Tongue (tissue), 2 donors: ENCODE results near the gene NAT10. TPM values are rescaled to one million over a fixed set of nuclear protein-coding genes. Genes with fewer than 3 reads are reported as not detected.

Experiments used
- DNase-seq: peaks from one replicate; pipeline ENCODE4 v3.0.0-alpha.2; 2015
- total RNA-seq: library from RNA; depleted of rRNA; stranded (reverse); fragments of >200 nt; gene quantifications from one replicate; pipeline ENCODE4 v1.2.3, GENCODE V29; 2014

Gene NAT10
- total RNA-seq, 1 donor from 2014 or later, result 23.0 TPM

DNA sequence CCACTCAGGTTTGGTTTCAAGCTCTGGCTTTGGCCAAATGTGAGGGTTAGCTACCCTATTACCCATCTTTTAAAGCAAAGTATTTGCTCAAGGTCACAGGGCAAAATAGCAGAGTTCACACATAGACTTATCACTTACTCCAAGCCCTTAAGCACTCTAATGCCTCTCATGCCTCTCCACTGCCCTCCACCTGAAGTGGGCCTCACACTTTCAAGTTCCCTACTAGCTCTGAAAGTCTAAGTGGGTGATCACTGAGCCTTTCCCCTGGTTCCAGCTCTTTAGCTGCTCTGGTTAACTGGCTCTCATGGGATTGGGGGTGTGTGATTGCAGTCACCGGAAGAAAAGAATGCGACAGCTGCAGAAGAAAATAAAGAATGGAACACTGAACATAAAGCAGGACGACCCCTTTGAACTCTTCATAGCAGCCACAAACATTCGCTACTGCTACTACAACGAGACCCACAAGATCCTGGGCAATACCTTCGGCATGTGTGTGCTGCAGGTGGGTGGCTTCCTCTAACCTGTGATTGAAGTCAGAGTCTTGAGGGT is 6.4 kb downstream of the NAT10 start:
- no peak for DNase-seq

- no peak for DNase-seq
These were observed 8.6 kb downstream of the NAT10 start for GRCh38 chr11:34114014-34114413.

GRCh38 chr11:34114471-34114870 is 9.0 kb downstream of the NAT10 start:
- DNase-seq, result no peak

DNA sequence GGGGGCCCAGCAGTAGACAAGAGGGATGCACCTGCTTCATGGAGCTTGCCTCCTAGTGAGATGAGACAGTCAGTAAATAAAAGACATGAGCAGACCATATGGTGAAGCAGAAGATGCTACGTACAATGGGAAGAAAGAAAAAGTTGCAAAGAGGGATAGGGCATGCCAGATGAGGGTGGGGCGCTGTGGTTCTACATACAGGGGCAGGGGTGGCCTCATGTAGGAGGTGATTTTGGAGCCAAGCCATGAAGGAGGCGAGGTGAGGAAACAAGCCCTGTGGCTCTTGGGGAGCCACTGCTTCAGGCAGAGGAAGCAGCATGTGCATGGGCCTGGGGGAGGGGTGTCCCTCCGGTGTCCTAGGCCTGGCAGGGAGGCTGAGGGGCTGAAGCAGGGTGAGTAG is 15.2 kb downstream of the NAT10 start:
- DNase-seq, result no peak

- DNase-seq, result no peak
These were observed 19.6 kb downstream of the NAT10 start for GRCh38 chr11:34124885-34125668.

GRCh38 chr11:34126959-34127848 is 21.8 kb downstream of the NAT10 start:
- DNase-seq, result no peak

GRCh38 chr11:34128824-34129223 is 23.4 kb downstream of the NAT10 start:
- no peak for DNase-seq

DNA sequence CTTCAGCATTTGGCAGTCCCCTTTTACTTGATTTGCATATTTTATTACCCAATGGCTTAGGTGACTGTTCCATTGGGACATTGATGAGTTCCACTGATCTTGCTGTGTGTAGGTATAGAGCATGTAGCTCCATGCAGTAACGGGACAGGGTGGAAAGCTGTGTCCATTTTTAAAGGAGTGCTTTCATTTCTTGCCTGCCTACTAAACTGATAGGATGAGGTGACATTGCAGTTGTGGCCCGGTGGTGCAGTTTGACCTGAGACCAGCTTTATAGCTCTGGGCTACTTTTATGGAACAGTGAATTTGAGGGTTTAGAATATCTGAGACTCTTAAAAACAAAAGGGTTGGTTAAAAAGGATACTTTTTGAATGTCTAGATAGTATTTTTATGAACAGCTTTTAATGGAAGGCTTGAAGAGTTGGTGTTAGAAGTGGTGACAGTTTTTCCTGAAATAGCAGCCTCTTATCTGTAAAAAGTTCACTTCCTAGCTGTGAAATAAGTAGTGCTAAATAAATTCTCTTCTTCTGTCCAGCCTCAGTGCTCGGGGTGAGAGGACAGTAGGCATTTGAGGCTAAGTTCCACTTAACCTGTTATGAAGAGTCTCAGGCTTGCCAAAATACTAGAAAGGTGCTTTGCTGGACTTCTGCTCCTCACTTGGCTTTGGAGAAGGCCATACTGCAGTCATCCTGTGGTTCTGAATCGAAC is 27.0 kb downstream of the NAT10 start:
- no peak for DNase-seq

DNA sequence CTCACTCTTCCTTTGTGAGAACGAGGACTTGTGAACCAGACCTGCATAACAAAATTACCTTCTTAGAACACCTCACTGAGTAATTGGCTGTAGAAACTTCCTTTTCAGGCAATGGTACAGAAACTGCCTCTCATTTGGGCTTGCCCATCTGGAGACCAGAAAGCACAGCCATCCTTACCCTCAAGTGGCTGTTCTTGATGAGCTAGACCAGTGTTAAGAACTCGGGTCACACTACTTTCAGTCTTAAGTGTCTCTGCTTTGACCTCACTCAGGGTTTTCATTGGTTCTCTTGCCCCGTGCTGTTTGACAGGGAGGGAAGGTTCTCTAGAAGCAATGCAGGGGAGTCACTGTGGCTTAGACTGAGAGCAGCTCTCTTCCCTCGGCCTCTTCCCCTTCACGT is 29.3 kb downstream of the NAT10 start:
- DNase-seq, result no peak

GRCh38 chr11:34135439-34135838 is 30.0 kb downstream of the NAT10 start:
- no peak for DNase-seq

GRCh38 chr11:34136420-34136819 is 31.0 kb downstream of the NAT10 start:
- no peak for DNase-seq

DNA sequence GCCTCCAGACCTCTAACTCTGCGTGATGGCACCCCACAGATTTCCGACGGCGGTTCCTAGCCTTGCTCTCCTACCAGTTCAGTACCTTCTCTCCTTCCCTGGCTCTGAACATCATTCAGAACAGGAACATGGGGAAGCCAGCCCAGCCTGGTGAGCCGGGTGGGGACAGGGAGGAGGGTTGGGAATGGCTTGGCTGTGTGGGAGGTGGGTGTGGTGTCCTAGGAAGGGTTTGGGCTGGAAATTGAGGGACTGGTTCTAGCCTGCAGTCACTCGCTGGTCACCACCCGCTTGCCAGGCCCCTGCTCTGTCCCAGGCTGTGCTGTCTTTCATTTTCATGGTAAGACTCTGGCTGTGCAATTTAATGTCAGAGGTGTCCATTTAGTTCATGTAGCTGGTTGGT is 33.9 kb downstream of the NAT10 start:
- DNase-seq, result no peak

DNA sequence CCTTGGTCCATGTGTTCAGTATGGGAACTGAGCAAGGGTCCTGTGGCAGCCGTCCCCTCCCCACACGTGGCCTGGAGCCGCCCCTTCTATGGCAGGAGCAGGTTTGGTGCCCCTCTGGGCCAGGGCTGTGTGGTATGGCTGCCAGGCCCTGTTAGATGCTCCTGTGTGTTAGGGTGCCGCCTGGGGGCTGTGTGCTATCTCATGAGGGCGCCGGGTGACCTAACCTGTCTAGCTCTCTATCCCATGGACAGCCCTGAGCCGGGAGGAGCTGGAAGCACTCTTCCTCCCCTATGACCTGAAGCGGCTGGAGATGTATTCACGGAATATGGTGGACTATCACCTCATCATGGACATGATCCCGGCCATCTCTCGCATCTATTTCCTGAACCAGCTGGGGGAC is 34.7 kb downstream of the NAT10 start:
- no peak for DNase-seq

DNA sequence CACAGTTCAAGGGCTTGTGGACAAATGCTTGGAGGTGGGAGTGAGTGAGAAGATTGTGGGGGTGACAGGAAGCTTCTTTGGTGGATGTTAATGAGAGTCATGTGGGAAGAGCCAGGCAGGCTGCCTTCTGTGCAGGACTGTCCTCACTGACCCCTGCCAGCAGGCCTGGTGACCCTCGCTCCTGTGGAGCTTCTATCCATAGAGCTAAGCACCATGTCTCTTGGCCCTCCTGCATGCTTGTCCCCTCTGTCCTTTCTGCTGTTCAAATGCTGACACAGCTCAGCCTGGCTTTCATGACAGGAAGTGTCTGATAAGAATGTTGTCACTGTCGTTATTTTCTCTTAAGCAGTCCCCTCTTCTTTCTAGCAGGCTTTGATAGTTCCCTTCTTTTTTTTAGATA is 37.6 kb downstream of the NAT10 start:
- no peak for DNase-seq

- DNase-seq, result no peak
These were observed 39.6 kb downstream of the NAT10 start for GRCh38 chr11:34145073-34145472.

DNA sequence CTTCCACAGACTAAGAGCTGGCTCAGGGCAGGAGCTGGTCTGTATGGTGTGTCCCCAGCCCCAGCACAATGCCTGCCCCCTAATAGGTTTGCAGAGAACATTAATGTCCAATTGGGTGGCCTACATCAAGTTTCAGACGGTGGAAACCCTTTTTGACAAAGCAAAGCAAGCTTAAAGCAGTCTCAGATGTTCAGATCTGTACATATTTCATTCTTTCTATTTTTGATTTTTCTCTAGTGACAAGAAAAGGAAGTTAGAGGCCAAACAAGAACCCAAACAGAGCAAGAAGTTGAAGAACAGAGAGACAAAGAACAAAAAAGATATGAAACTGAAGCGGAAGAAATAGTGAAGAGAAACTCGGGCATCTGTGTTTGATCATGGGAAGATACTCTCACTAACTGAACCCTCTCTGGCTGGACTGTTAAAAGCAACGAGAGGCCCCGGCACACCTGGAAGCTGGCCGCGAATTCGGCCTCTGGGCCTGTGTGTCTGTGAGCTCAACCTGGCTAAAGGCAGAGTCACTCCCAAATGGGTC is 40.5 kb downstream of the NAT10 start:
- DNase-seq, result no peak

DNA sequence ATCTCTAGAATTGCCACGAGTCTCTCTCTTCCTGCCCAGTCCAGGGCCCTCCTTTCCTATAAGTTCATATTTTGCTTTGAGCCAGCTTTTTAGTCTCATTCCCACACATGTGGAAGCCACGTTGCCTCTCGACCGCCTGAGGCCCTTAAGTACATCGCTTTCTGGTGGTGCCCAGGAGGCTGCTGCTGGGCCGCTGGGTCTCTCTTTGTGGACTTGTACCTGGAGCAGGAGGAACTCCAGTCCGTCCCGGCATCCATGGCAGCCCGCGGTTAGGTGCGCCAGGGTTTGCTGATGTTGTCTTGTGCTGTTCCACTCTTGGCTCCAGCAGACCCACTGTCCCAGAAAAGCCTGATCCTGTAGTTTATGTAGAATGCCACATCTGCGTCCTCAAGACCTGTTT is 41.0 kb downstream of the NAT10 start:
- DNase-seq, result no peak

- DNase-seq, result no peak
These were observed 41.4 kb downstream of the NAT10 start for GRCh38 chr11:34146866-34147265.

- no peak for DNase-seq
These were observed 42.2 kb downstream of the NAT10 start for GRCh38 chr11:34147581-34147980.

DNA sequence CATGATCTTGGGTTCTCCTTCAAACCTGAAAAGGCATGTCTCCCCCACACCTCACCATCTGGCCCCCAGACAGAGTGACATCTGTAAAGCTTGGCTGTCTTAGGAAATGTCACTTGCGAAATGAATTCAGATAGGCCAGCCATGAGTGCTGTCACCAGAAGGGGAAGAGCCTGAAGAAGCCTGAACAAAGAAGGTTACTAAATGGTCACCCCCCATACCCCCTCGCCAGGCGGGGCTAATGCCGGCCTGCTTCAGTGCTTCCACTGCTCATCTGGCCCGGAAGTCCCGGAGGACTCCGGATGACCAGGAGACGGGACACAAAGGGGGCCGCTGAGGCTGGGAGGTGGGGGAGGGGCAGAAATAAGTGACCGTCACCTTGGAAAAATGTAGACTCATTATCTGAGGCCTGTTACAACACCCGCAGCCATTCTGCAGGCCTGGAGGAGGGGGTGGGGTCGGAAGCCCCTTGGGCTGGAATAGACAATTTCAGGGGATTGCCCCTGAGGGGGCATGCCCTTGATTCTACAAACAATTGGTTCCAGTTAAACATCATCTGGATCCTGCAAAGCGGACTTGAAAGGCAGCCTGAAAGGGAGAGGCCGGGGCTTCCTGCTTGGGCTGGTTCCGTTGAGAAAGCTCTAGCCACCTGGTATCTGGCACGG is 43.2 kb downstream of the NAT10 start:
- DNase-seq, result no peak

DNA sequence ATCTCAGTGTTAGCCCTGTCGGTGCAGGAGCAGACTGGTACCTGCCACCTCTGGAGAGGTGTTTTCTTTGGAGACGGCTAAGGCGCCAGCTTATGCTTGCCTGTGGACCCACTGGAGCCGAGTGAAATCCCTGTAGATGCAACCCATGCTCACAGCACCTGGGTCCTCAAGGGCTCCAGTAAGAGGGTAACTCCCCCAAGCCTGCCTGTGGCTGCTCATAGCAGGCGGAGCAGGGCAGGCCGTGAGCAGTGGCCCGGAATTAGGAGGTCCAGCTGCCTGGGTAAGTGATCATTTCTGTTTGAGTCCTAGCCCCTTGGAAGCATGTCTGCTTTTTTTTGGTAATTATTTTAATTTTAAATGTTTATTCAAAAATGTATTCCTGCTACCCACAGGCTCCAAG is 43.8 kb downstream of the NAT10 start:
- no peak for DNase-seq

DNA sequence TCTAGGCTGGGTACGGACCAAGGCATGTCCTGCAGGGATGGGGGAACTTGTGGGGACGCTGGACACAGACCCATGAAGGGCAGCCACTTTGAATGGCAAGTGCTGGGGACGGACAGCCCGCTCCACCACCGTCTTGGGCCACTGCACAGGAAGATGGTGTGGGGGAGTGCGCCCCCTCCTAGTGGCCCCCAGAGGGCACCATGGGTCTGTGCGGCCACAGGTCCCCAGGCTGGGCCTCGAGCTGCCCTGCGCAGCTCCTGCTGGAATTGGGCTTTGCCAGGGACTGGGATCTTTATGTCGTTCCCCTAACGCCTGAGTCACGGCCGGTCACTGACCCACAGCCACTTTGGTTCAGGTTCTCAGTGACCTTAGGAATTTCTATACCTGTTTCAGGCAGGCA is 44.4 kb downstream of the NAT10 start:
- no peak for DNase-seq
